GM12878 (cell line): ENCODE measurements around the gene METRNL. TPM values are rescaled to one million over a fixed set of nuclear protein-coding genes. Genes with fewer than 3 reads are reported as not detected.

ENCODE experiments used
- ATAC-seq: fragments of 200-7000 bp; cut with Tn5 transposase; 3 replicates; pipeline ENCODE4 v1.9.1; 2020; ENCODE audit warnings: mild to moderate bottlenecking, moderate library complexity
- BruUV-seq: library from RNA; stranded (reverse); fragments of 400-500 nt; replicated peaks from 2 replicates; lab custom pipeline; 2021; lab: Mats Ljungman, UMichigan
- CTCF ChIA-PET: fragments of 300-600 bp; sonication (Branson Sonifier 250); formaldehyde crosslinking; extraction: SDS; loops from one replicate; lab custom pipeline; 2021; ENCODE audit warnings: inconsistent platforms; lab: Yijun Ruan, JAX
- POLR2A ChIA-PET: fragments of 350-600 bp; formaldehyde crosslinking; extraction: SDS; loops from one replicate; lab custom pipeline; 2021; ENCODE audit warnings: inconsistent platforms; lab: Charles Lee
- RAD21 ChIA-PET: fragments of 300-600 bp; sonication (Branson Sonifier 250); formaldehyde crosslinking; loops from one replicate; lab custom pipeline; 2023; ENCODE audit warnings: antibody characterized with exemption; ENCODE audit not compliant: unreplicated experiment; lab: Charles Lee
- SMC1A ChIA-PET: fragments of 300-600 bp; sonication (Branson Sonifier 250); formaldehyde crosslinking; loops from one replicate; lab custom pipeline; 2023; ENCODE audit not compliant: unreplicated experiment, uncharacterized antibody; lab: Charles Lee
- DNase-seq: peaks from one replicate; pipeline ENCODE4 v3.0.0-alpha.2; 2011; ENCODE audit warnings: low read depth, low spot score
- FAIRE-seq: peaks from 3 replicates; lab custom pipeline; 2011; peaks lifted over from hg19 to GRCh38; lab: Jason Lieb, UNC
- H2AFZ ChIP-seq: 2 replicates; pipeline ENCODE4 v1.6.0; 2011; ENCODE audit warnings: low read depth, low read length, control low read depth; ENCODE audit not compliant: control insufficient read depth
- H3K27ac ChIP-seq: 2 replicates; pipeline ENCODE4 v1.5.1; 2011; ENCODE audit warnings: control low read depth; ENCODE audit not compliant: control insufficient read depth, insufficient read depth
- H3K27me3 ChIP-seq, 2 experiments: replicated peaks in 1 of 2; 2 replicates each; pipeline versions ENCODE4 v1.6.0 to v1.6.1; 2011; ENCODE audit warnings: low read length in 1 of 2; ENCODE audit not compliant: control insufficient read depth in 2 of 2, insufficient read depth in 2 of 2
- H3K36me3 ChIP-seq, 2 experiments: 2 replicates each; pipeline ENCODE4 v1.5.1; 2011; ENCODE audit warnings: low read length in 1 of 2; ENCODE audit not compliant: control insufficient read depth in 2 of 2, insufficient read depth in 2 of 2
- H3K4me1 ChIP-seq: 2 replicates; pipeline ENCODE4 v1.6.1; 2011; ENCODE audit warnings: mild to moderate bottlenecking, low read length, moderate library complexity, mixed read lengths; ENCODE audit not compliant: control insufficient read depth, insufficient read depth
- H3K4me2 ChIP-seq: 2 replicates; pipeline ENCODE4 v1.6.0; 2011; ENCODE audit warnings: control low read depth; ENCODE audit not compliant: control insufficient read depth, insufficient read depth
- H3K4me3 ChIP-seq: fragments of 200-600 bp; sonication (generic); 2 replicates; pipeline ENCODE4 v1.5.1; 2016
- H3K79me2 ChIP-seq: 2 replicates; pipeline ENCODE4 v1.6.0; 2011; ENCODE audit warnings: low read length; ENCODE audit not compliant: control insufficient read depth, insufficient read depth
- H3K9ac ChIP-seq: 2 replicates; pipeline ENCODE4 v1.8.0; 2011; ENCODE audit warnings: low read length, control low read depth, mixed read lengths; ENCODE audit not compliant: control insufficient read depth, insufficient read depth
- H3K9me3 ChIP-seq: replicated peaks from 3 replicates; pipeline ENCODE4 v1.5.1; 2011; ENCODE audit warnings: mild to moderate bottlenecking, low read length; ENCODE audit not compliant: control insufficient read depth, insufficient read depth
- H4K20me1 ChIP-seq: 2 replicates; pipeline ENCODE4 v1.6.0; 2011; ENCODE audit not compliant: control insufficient read depth, insufficient read depth
- BCL11A ChIP-seq: IDR thresholded peaks from 2 replicates; pipeline ENCODE4 v1.6.1; 2011; ENCODE audit warnings: low read depth, low read length
- BRCA1 ChIP-seq: IDR thresholded peaks from 2 replicates; pipeline ENCODE4 v1.6.1; 2011; ENCODE audit warnings: low read depth, low read length, improper control_type of control experiment
- CHD1 ChIP-seq: IDR thresholded peaks from 2 replicates; pipeline ENCODE4 v1.6.1; 2012; ENCODE audit warnings: low read depth, low read length, improper control_type of control experiment
- GATAD2B ChIP-seq: fragments of 450-650 bp; conservative IDR thresholded peaks from 2 replicates; pipeline ENCODE4 v1.6.1; 2017; ENCODE audit warnings: low read depth, mild to moderate bottlenecking, moderate library complexity
- HSF1 ChIP-seq: fragments of 150-350 bp; IDR thresholded peaks from 2 replicates; pipeline ENCODE4 v1.6.1; 2014; ENCODE audit warnings: mild to moderate bottlenecking, low read depth, low read length
- NRF1 ChIP-seq: conservative IDR thresholded peaks from 2 replicates; pipeline ENCODE4 v1.6.1; 2011; ENCODE audit warnings: mild to moderate bottlenecking, low read depth, low read length, improper control_type of control experiment
- PAX5 ChIP-seq: IDR thresholded peaks from 2 replicates; pipeline ENCODE4 v1.6.1; 2011; ENCODE audit warnings: low read depth, low read length, borderline replicate concordance
- RCOR1 ChIP-seq: conservative IDR thresholded peaks from 2 replicates; pipeline ENCODE4 v1.6.1; 2012; ENCODE audit warnings: low read depth, low read length, improper control_type of control experiment
- TCF12 ChIP-seq: IDR thresholded peaks from 2 replicates; pipeline ENCODE4 v1.6.1; 2011; ENCODE audit warnings: low read depth, mild to moderate bottlenecking, low read length
- TCF3 ChIP-seq: IDR thresholded peaks from 2 replicates; pipeline ENCODE4 v1.6.1; 2012; ENCODE audit warnings: low read depth, mild to moderate bottlenecking, low read length, borderline replicate concordance; ENCODE audit not compliant: insufficient read depth
- YY1 ChIP-seq: IDR thresholded peaks from 2 replicates; pipeline ENCODE4 v1.6.1; 2011; ENCODE audit warnings: low read depth, mild to moderate bottlenecking, low read length
- ZNF622 ChIP-seq: fragments of 450-650 bp; IDR thresholded peaks from 2 replicates; pipeline ENCODE4 v1.6.1; 2017; ENCODE audit warnings: mild to moderate bottlenecking, inconsistent platforms
- WGBS: methylation state at CpG from one replicate; pipeline ENCODE4 v1.1.6; 2016; ENCODE audit warnings: low lambda C conversion rate; ENCODE audit not compliant: insufficient replicate concordance, insufficient coverage; ENCODE audit errors: missing lambda C conversion rate; 5-methylcytosine and 5-hydroxymethylcytosine counted together
- in situ Hi-C: fragments of 300-500 bp; cut with MboI; formaldehyde crosslinking; loops from 9 replicates; pipeline ENCODE4 v1.14.3; 2018; ENCODE audit warnings: mixed read lengths
- intact Hi-C: fragments of 100-400 bp; cut with micrococcal nuclease; formaldehyde crosslinking; loops from one replicate; pipeline ENCODE4 v1.14.2; 2022; ENCODE audit not compliant: unreplicated experiment
- polyA plus RNA-seq, 11 experiments: library from polyadenylated mRNA; depleted of rRNA in 4 of 11; unstranded in 6 of 11; stranded (reverse) in 5 of 11; fragments of >200 nt; fragmentation: Nextera tagmentation in 4 of 11; fragmentation: Illumina TruSeq in 1 of 11; extraction: Ambion mirVana in 4 of 11; extraction: Trizol in 1 of 11; gene quantifications; 1 replicate in 1 of 11; 2 replicates in 10 of 11; pipeline versions ENCODE4 v1.2.1 to v1.2.3, GENCODE V29; 2011 to 2016; ENCODE audit warnings: inconsistent platforms in 2 of 11, missing spikeins in 2 of 11, low read depth in 1 of 11
- total RNA-seq, 4 experiments: library from RNA; depleted of rRNA in 3 of 4; stranded (reverse); fragments of >200 nt in 3 of 4; fragmentation: Illumina TruSeq in 1 of 4; extraction: Trizol in 1 of 4; gene quantifications; 2 replicates each; pipeline versions ENCODE4 v1.2.1 to v1.2.3, GENCODE V29; 2013 to 2021

Gene METRNL
- total and polyA plus RNA-seq, 10 of the 15 experiments (the other 5 are each of a cell fraction or from before 2014, with no cell fraction given), result 0.05 to 3.7 (median 0.48) TPM; not detected in 2

GRCh38 chr17:83094291-83094690, 14.9 kb downstream of the METRNL start:
- no peak overlapping the region for H3K9ac ChIP-seq
- DNase-seq (no peak), FAIRE-seq (no peak), ATAC-seq (no peak)
- H4K20me1 ChIP-seq, result no peaks in the 10 kb centered on the region; the same call in 1 of the 2 replicates
- ChIA-PET POLR2A (no interaction called here), RAD21 (no interaction called here), SMC1A (no interaction called here), CTCF (no interaction called here)
- H3K36me3 ChIP-seq, result no peaks in the 10 kb centered on the region
- no peak overlapping the region for H3K4me2 ChIP-seq
- H3K4me3 ChIP-seq, result no peak overlapping the region
- peaks cover 0 to 3% of the 10 kb centered on the region in 2 experiments; a peak in 2 of 4 replicates for H3K27me3 ChIP-seq
- no peaks in the 10 kb centered on the region for H3K4me1 ChIP-seq
- no peaks in the 10 kb centered on the region for H3K79me2 ChIP-seq
- no TSS peak for BruUV-seq
- H2AFZ ChIP-seq, result no peak overlapping the region
- TF ChIP-seq HSF1 (no peak), TCF12 (no peak), TCF3 (no peak), PAX5 (no peak), RCOR1 (no peak), BCL11A (no peak), YY1 (no peak), GATAD2B (no peak), ZNF622 (no peak), BRCA1 (no peak), NRF1 (no peak), CHD1 (no peak)
- H3K27ac ChIP-seq, result no peak overlapping the region
- H3K9me3 ChIP-seq, result no peaks in the 10 kb centered on the region
- in situ Hi-C loops, result no loop called here
- intact Hi-C loops, result no loop called here
- WGBS, result 88% methylated on average over 27 of the region's 32 CpGs
